HepG2 (cell line): ENCODE results near the gene CLDN7. TPM values are rescaled to one million over a fixed set of nuclear protein-coding genes. Genes with fewer than 3 reads are reported as not detected.
A peak's percentile ranks its signal among the peaks of the same experiment; 100 is the strongest.

Experiments used
- KDM3A ChIP-seq: IDR thresholded peaks from 2 replicates; pipeline ENCODE4 v1.6.1; 2018; ENCODE audit warnings: low read depth, missing compliant biosample characterization
- KDM5B ChIP-seq: sonication (generic); formaldehyde crosslinking; IDR thresholded peaks from 2 replicates; pipeline ENCODE4 v1.4.0; 2020; ENCODE audit warnings: missing genetic modification reagents, mild to moderate bottlenecking, borderline replicate concordance
- NFKB2 ChIP-seq: sonication (generic); formaldehyde crosslinking; IDR thresholded peaks from 2 replicates; pipeline ENCODE4 v1.4.0; 2020; ENCODE audit warnings: missing genetic modification reagents, borderline replicate concordance
- NR2F2 ChIP-seq: IDR thresholded peaks from 2 replicates; pipeline ENCODE4 v1.6.1; 2012; ENCODE audit warnings: low read depth, inconsistent platforms, borderline replicate concordance
- SALL1 ChIP-seq: sonication (generic); formaldehyde crosslinking; IDR thresholded peaks from 2 replicates; pipeline ENCODE4 v1.8.0; 2022; ENCODE audit warnings: mild to moderate bottlenecking, missing genetic modification reagents
- SMARCE1 ChIP-seq: fragments of 450-650 bp; IDR thresholded peaks from 2 replicates; pipeline ENCODE4 v1.6.1; 2017; ENCODE audit warnings: borderline replicate concordance
- SRSF1 ChIP-seq: fragments of 200-400 bp; formaldehyde crosslinking; optimal IDR thresholded peaks from 2 replicates; pipeline ENCODE3; 2017; ENCODE audit warnings: mild to moderate bottlenecking, low read depth, low read length, moderate library complexity
- SYNCRIP ChIP-seq: fragments of 200-400 bp; formaldehyde crosslinking; IDR thresholded peaks from 2 replicates; pipeline ENCODE4 v1.6.1; 2018; ENCODE audit warnings: mild to moderate bottlenecking, low read depth, low read length; ENCODE audit not compliant: insufficient read depth
- ZC3H4 ChIP-seq: sonication (generic); formaldehyde crosslinking; IDR thresholded peaks from 2 replicates; pipeline ENCODE4 v1.4.0; 2020; ENCODE audit warnings: missing genetic modification reagents, borderline replicate concordance
- ZFYVE20 ChIP-seq: sonication (generic); formaldehyde crosslinking; IDR thresholded peaks from 2 replicates; pipeline ENCODE4 v1.8.0; 2023; ENCODE audit warnings: low read depth, mild to moderate bottlenecking, moderate library complexity, missing genetic modification reagents, borderline replicate concordance
- ZNF20 ChIP-seq: sonication (generic); formaldehyde crosslinking; IDR thresholded peaks from 2 replicates; pipeline ENCODE4 v1.4.0; 2020; ENCODE audit warnings: mild to moderate bottlenecking, moderate library complexity, missing genetic modification reagents
- ZNF317 ChIP-seq: sonication (generic); formaldehyde crosslinking; IDR thresholded peaks from 2 replicates; pipeline ENCODE4 v1.5.0; 2020; ENCODE audit warnings: mild to moderate bottlenecking, missing genetic modification reagents
- ZNF788 ChIP-seq: sonication (generic); formaldehyde crosslinking; IDR thresholded peaks from 2 replicates; pipeline ENCODE4 v1.5.0; 2020; ENCODE audit warnings: mild to moderate bottlenecking, missing genetic modification reagents, borderline replicate concordance
- polyA plus RNA-seq, 8 experiments: library from polyadenylated mRNA; depleted of rRNA in 3 of 8; stranded (reverse) in 7 of 8; unstranded in 1 of 8; fragments of >200 nt; fragmentation: Illumina TruSeq in 4 of 8; extraction: Trizol in 4 of 8; gene quantifications; 2 replicates each; pipeline versions ENCODE4 v1.2.1 to v1.2.3, GENCODE V29; 2011 to 2016; ENCODE audit warnings: low read depth in 4 of 8, missing spikeins in 1 of 8, mixed read lengths in 1 of 8; ENCODE audit not compliant: insufficient read depth in 1 of 8
- total RNA-seq, 5 experiments: library from RNA; depleted of rRNA; stranded (reverse); fragments of >200 nt; fragmentation: Illumina TruSeq; extraction: Trizol; gene quantifications; 2 replicates each; pipeline ENCODE4 v1.2.3, GENCODE V29; 2016; ENCODE audit warnings: low read depth in 1 of 5
- TF ChIP-seq, protein P1 (sequence below): sonication (generic); formaldehyde crosslinking; IDR thresholded peaks from one replicate; pipeline ENCODE4 v1.5.1; 2020; ENCODE audit warnings: mild to moderate bottlenecking, missing genetic modification reagents; ENCODE audit errors: not compliant biosample characterization
- TF ChIP-seq, protein P2 (sequence below): sonication (generic); formaldehyde crosslinking; IDR thresholded peaks from 2 replicates; pipeline ENCODE4; 2020; ENCODE audit warnings: missing genetic modification reagents, mild to moderate bottlenecking, borderline replicate concordance
- TF ChIP-seq, protein P3 (sequence below): sonication (generic); formaldehyde crosslinking; IDR thresholded peaks from 2 replicates; pipeline ENCODE4 v1.4.0; 2020; ENCODE audit warnings: missing genetic modification reagents

CLDN7 gene
- total and polyA plus RNA-seq, 2 of the 13 experiments (the other 11 are each of a cell fraction or from before 2014, with no cell fraction given): not detected

DNA sequence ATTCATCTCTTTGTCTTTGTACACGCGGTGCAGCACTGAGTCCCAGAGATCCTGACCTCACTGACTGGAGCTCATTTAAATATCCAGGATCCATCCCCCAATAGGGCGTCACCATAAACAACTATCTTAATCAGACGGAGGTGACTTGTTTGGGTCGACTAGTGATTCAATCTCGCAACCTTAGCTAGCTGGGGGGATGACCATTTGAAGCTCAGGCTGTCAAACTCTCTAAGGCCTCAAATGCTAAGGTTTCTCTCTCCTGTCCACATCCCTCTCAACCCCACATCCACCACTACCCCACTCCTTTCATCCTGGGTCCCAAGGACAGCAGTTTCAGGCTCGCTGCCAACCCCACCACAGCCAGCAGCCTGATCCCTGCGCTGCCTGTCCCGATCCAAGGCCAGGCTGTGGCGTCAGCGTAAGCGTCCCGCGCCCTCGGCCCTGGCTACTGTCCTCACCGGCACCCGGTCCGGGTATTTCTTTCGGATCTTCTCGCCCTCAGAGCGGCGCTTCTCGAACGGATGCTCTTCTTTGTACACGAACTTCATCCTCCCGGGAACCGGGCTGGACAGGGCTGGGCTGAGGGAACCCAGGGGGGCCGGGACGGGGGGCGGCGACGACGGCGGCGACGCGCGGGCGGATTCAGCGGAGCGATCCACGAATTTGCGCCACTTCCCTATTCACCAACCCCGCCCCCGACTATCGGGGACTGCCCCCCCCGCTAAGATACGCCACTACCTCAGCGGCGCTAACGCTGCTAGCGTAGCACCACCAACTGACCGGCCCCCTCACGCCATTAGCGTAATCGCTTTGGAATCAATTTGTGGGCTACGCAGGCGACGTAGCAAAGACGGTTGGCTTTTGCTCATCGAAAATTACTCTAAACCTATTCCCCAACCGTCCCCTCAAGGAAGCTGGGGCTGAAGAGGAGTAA is 20.2 kb downstream of the CLDN7 start, which contains the start of gene GABARAP (continued):
- TF ChIP-seq NR2F2 (no peak; the same call in 1 of the 2 replicates), KDM5B (CRISPR knock-in tag) (0 out of 2 replicates have a peak, but pooled peaks have one; percentile 40), ZNF788 (peak; percentile 68; the same call in 1 of the 2 replicates), KDM3A (peak; percentile 74; the same call in 1 of the 2 replicates), NFKB2 (peak; percentile 49; the same call in 1 of the 2 replicates), ZFYVE20 (CRISPR knock-in tag) (no peak), ZNF317 (CRISPR knock-in tag) (peak; percentile 59; the same call in 1 of the 2 replicates), SYNCRIP (no peak), SALL1 (CRISPR knock-in tag) (peak; percentile 65), ZC3H4 (CRISPR knock-in tag) (0 out of 2 replicates have a peak, but pooled peaks have one; percentile 6), SMARCE1 (no peak), ZNF20 (CRISPR knock-in tag) (no peak), SRSF1 (peak; percentile 98)
- TF ChIP-seq, protein P1, sequence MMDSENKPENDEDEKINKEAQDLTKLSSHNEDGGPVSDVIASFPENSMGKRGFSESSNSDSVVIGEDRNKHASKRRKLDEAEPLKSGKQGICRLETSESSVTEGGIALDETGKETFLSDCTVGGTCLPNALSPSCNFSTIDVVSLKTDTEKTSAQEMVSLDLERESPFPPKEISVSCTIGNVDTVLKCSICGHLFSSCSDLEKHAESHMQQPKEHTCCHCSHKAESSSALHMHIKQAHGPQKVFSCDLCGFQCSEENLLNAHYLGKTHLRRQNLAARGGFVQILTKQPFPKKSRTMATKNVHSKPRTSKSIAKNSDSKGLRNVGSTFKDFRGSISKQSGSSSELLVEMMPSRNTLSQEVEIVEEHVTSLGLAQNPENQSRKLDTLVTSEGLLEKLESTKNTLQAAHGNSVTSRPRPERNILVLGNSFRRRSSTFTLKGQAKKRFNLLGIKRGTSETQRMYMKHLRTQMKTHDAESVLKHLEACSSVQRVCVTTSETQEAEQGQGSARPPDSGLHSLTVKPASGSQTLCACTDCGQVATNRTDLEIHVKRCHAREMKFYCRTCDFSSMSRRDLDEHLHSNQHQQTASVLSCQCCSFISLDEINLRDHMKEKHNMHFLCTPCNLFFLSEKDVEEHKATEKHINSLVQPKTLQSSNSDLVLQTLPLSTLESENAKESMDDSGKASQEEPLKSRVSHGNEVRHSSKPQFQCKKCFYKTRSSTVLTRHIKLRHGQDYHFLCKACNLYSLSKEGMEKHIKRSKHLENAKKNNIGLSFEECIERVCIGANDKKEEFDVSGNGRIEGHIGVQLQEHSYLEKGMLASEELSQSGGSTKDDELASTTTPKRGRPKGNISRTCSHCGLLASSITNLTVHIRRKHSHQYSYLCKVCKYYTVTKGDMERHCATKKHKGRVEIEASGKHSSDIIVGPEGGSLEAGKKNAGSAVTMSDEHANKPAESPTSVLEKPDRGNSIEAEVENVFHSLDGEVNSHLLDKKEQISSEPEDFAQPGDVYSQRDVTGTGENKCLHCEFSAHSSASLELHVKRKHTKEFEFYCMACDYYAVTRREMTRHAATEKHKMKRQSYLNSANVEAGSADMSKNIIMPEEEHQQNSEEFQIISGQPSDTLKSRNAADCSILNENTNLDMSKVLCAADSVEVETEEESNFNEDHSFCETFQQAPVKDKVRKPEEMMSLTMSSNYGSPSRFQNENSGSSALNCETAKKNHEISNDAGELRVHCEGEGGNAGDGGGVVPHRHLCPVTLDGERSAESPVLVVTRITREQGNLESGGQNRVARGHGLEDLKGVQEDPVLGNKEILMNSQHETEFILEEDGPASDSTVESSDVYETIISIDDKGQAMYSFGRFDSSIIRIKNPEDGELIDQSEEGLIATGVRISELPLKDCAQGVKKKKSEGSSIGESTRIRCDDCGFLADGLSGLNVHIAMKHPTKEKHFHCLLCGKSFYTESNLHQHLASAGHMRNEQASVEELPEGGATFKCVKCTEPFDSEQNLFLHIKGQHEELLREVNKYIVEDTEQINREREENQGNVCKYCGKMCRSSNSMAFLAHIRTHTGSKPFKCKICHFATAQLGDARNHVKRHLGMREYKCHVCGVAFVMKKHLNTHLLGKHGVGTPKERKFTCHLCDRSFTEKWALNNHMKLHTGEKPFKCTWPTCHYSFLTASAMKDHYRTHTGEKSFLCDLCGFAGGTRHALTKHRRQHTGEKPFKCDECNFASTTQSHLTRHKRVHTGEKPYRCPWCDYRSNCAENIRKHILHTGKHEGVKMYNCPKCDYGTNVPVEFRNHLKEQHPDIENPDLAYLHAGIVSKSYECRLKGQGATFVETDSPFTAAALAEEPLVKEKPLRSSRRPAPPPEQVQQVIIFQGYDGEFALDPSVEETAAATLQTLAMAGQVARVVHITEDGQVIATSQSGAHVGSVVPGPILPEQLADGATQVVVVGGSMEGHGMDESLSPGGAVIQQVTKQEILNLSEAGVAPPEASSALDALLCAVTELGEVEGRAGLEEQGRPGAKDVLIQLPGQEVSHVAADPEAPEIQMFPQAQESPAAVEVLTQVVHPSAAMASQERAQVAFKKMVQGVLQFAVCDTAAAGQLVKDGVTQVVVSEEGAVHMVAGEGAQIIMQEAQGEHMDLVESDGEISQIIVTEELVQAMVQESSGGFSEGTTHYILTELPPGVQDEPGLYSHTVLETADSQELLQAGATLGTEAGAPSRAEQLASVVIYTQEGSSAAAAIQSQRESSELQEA (CRISPR knock-in tag): no peak
- TF ChIP-seq, protein P2, sequence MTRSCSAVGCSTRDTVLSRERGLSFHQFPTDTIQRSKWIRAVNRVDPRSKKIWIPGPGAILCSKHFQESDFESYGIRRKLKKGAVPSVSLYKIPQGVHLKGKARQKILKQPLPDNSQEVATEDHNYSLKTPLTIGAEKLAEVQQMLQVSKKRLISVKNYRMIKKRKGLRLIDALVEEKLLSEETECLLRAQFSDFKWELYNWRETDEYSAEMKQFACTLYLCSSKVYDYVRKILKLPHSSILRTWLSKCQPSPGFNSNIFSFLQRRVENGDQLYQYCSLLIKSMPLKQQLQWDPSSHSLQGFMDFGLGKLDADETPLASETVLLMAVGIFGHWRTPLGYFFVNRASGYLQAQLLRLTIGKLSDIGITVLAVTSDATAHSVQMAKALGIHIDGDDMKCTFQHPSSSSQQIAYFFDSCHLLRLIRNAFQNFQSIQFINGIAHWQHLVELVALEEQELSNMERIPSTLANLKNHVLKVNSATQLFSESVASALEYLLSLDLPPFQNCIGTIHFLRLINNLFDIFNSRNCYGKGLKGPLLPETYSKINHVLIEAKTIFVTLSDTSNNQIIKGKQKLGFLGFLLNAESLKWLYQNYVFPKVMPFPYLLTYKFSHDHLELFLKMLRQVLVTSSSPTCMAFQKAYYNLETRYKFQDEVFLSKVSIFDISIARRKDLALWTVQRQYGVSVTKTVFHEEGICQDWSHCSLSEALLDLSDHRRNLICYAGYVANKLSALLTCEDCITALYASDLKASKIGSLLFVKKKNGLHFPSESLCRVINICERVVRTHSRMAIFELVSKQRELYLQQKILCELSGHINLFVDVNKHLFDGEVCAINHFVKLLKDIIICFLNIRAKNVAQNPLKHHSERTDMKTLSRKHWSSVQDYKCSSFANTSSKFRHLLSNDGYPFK (CRISPR knock-in tag): peak; percentile 40; the same call in 1 of the 2 replicates
- TF ChIP-seq, protein P3, sequence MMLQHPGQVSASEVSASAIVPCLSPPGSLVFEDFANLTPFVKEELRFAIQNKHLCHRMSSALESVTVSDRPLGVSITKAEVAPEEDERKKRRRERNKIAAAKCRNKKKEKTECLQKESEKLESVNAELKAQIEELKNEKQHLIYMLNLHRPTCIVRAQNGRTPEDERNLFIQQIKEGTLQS: peak; percentile 38
